HCT116 (cell line): Measurements from ENCODE around the gene OOSP1. TPM values are rescaled to one million over a fixed set of nuclear protein-coding genes. Genes with fewer than 3 reads are reported as not detected.

Source experiments
- ATAC-seq: fragments of 200-7000 bp; cut with Tn5 transposase; 2 replicates; pipeline ENCODE4 v1.9.1; 2020; ENCODE audit warnings: mild to moderate bottlenecking, moderate library complexity
- BruUV-seq: library from RNA; stranded (reverse); fragments of 400-500 nt; replicated peaks from 2 replicates; lab custom pipeline; 2021; lab: Mats Ljungman, UMichigan
- CTCF ChIA-PET: fragments of 300-600 bp; sonication (Branson Sonifier 250); formaldehyde crosslinking; loops from one replicate; lab custom pipeline; 2021; ENCODE audit warnings: antibody characterized with exemption; lab: Charles Lee
- POLR2A ChIA-PET: fragments of 300-600, 350-600 bp; sonication (Branson Sonifier 250); formaldehyde crosslinking; loops from one replicate; lab custom pipeline; 2021; ENCODE audit warnings: antibody characterized with exemption; lab: Charles Lee
- RAD21 ChIA-PET, 2 experiments: fragments of 300-600 bp; sonication (Branson Sonifier 250); formaldehyde crosslinking; loops; one replicate each; lab custom pipeline; 2023; ENCODE audit warnings: low total read pairs in 2 of 2; ENCODE audit not compliant: uncharacterized antibody in 2 of 2, unreplicated experiment in 2 of 2, low non-redundant PET in 1 of 2; lab: Charles Lee
- DNase-seq: peaks from one replicate; pipeline ENCODE4 v3.0.0-alpha.2; 2010; ENCODE audit warnings: low read depth, low spot score
- H2AFZ ChIP-seq: fragments of 200-600 bp; shearing (Covaris generic), sonication (generic); 2 replicates; pipeline ENCODE4 v1.6.1; 2017; ENCODE audit warnings: low read depth, mixed run types, mixed read lengths, antibody characterized with exemption, low read length; ENCODE audit not compliant: poor library complexity, severe bottlenecking
- H3K27ac ChIP-seq: 2 replicates; pipeline ENCODE4 v1.5.1; 2012; ENCODE audit warnings: low read depth, low read length
- H3K27me3 ChIP-seq: fragments of 200-600 bp; sonication (generic); 2 replicates; pipeline ENCODE4 v1.6.1; 2016; ENCODE audit warnings: mixed run types, low read length, mixed read lengths; ENCODE audit not compliant: insufficient read depth
- H3K36me3 ChIP-seq, 2 experiments: fragments of 200-500 bp in 1 of 2; fragments of 200-600 bp in 1 of 2; sonication (Bioruptor generic) in 1 of 2; sonication (generic) in 1 of 2; 2 replicates each; pipeline versions ENCODE4 v1.5.1 to v1.6.1; 2014 to 2016; ENCODE audit warnings: low read length in 2 of 2, inconsistent platforms in 1 of 2, mixed read lengths in 1 of 2, mixed run types in 1 of 2; ENCODE audit not compliant: insufficient read depth in 2 of 2, control insufficient read depth in 1 of 2
- H3K4me1 ChIP-seq, 2 experiments: fragments of 200-600 bp in 1 of 2; sonication (generic) in 1 of 2; 2 replicates each; pipeline versions ENCODE4 v1.5.1 to v1.6.1; 2012 to 2017; ENCODE audit warnings: low read length in 2 of 2, inconsistent platforms in 1 of 2, mild to moderate bottlenecking in 1 of 2, mixed read lengths in 1 of 2, mixed run types in 1 of 2, moderate library complexity in 1 of 2; ENCODE audit not compliant: insufficient read depth in 2 of 2, control insufficient read depth in 1 of 2
- H3K4me2 ChIP-seq: fragments of 200-600 bp; sonication (generic); 2 replicates; pipeline ENCODE4 v1.6.1; 2017; ENCODE audit warnings: mixed run types, low read length, mixed read lengths
- H3K4me3 ChIP-seq, 2 experiments: fragments of 200-600 bp in 1 of 2; sonication (generic) in 1 of 2; replicated peaks in 1 of 2; 2 replicates each; pipeline ENCODE4 v1.5.1; 2011 to 2016; ENCODE audit warnings: low read length in 2 of 2, control low read depth in 1 of 2, low read depth in 1 of 2, mild to moderate bottlenecking in 1 of 2, mixed read lengths in 1 of 2, mixed run types in 1 of 2
- H3K79me2 ChIP-seq: fragments of 200-600 bp; sonication (generic); 2 replicates; pipeline ENCODE4 v1.6.1; 2017; ENCODE audit warnings: mild to moderate bottlenecking, mixed run types, low read length, moderate library complexity, mixed read lengths; ENCODE audit not compliant: insufficient read depth
- H3K9ac ChIP-seq: fragments of 200-600 bp; sonication (generic); 2 replicates; pipeline ENCODE4 v1.6.1; 2016; ENCODE audit warnings: low read length, mixed read lengths
- H3K9me2 ChIP-seq: fragments of 200-600 bp; sonication (generic), shearing (Covaris generic); 2 replicates; pipeline ENCODE4 v1.6.1; 2017; ENCODE audit warnings: mixed run types, mild to moderate bottlenecking, moderate library complexity; ENCODE audit not compliant: insufficient read depth
- H3K9me3 ChIP-seq, 2 experiments: fragments of 200-500 bp in 1 of 2; fragments of 200-600 bp in 1 of 2; sonication (Bioruptor generic) in 1 of 2; sonication (generic) in 1 of 2; 2 replicates each; pipeline ENCODE4 v1.6.1; 2014 to 2017; ENCODE audit warnings: low read length in 2 of 2, mixed read lengths in 2 of 2, inconsistent platforms in 1 of 2, low read depth in 1 of 2, mild to moderate bottlenecking in 1 of 2, mixed run types in 1 of 2, moderate library complexity in 1 of 2; ENCODE audit not compliant: control insufficient read depth in 1 of 2, insufficient read depth in 1 of 2
- H4K20me1 ChIP-seq: fragments of 200-600 bp; sonication (generic), shearing (Covaris generic); 2 replicates; pipeline ENCODE4 v1.6.1; 2017; ENCODE audit warnings: mixed run types, mild to moderate bottlenecking, moderate library complexity; ENCODE audit not compliant: insufficient read depth
- CBX3 ChIP-seq: IDR thresholded peaks from 2 replicates; pipeline ENCODE4 v1.6.1; 2012; ENCODE audit warnings: low read depth
- CEBPB ChIP-seq: IDR thresholded peaks from 2 replicates; pipeline ENCODE4 v1.6.1; 2012; ENCODE audit warnings: low read depth
- EGR1 ChIP-seq: IDR thresholded peaks from 2 replicates; pipeline ENCODE4 v1.6.1; 2012; ENCODE audit warnings: low read depth
- EZH2 ChIP-seq: fragments of 200-600 bp; sonication (generic); IDR thresholded peaks from 2 replicates; pipeline ENCODE4 v1.6.1; 2017; ENCODE audit warnings: antibody characterized with exemption, mixed run types
- EZH2phosphoT487 ChIP-seq: fragments of 200-600 bp; IDR thresholded peaks from 2 replicates; pipeline ENCODE4 v1.6.1; 2018; ENCODE audit warnings: antibody characterized with exemption, borderline replicate concordance
- FOSL1 ChIP-seq: IDR thresholded peaks from 2 replicates; pipeline ENCODE4 v1.6.1; 2012; ENCODE audit warnings: low read depth
- JUND ChIP-seq: IDR thresholded peaks from 2 replicates; pipeline ENCODE4 v1.6.1; 2012
- POLR2A ChIP-seq: IDR thresholded peaks from 2 replicates; pipeline ENCODE4 v1.7.0; 2011; ENCODE audit warnings: borderline replicate concordance; ENCODE audit not compliant: insufficient read depth, insufficient read length; ENCODE audit errors: extremely low read depth
- RAD21 ChIP-seq: IDR thresholded peaks from 2 replicates; pipeline ENCODE4 v1.6.1; 2012; ENCODE audit warnings: low read depth, mild to moderate bottlenecking
- SIN3A ChIP-seq: IDR thresholded peaks from 2 replicates; pipeline ENCODE4 v1.6.1; 2012; ENCODE audit warnings: low read depth
- SP1 ChIP-seq: IDR thresholded peaks from 2 replicates; pipeline ENCODE4 v1.6.1; 2012; ENCODE audit warnings: low read depth
- TCF7L2 ChIP-seq: IDR thresholded peaks from 2 replicates; pipeline ENCODE4 v1.7.0; 2011; ENCODE audit warnings: borderline replicate concordance, inconsistent platforms; ENCODE audit not compliant: insufficient read depth, insufficient read length; ENCODE audit errors: extremely low read depth
- ZNF274 ChIP-seq: fragments of 200-500 bp; sonication (Bioruptor generic); IDR thresholded peaks from 2 replicates; pipeline ENCODE4 v1.6.1; 2014; ENCODE audit warnings: mild to moderate bottlenecking, low read depth, low read length, inconsistent platforms
- intact Hi-C: fragments of 100-400 bp; cut with micrococcal nuclease; formaldehyde crosslinking; loops from 2 replicates; pipeline ENCODE4 v1.10.0; 2022
- total RNA-seq: library from RNA; stranded (reverse); gene quantifications from one replicate; pipeline ENCODE4 v1.2.1, GENCODE V29; 2021; ENCODE audit not compliant: unreplicated experiment
- TF ChIP-seq, protein P1 (sequence below), 3 experiments: fragments of 200-600 bp in 1 of 3; sonication (generic) in 1 of 3; IDR thresholded peaks in 2 of 3; conservative IDR thresholded peaks in 1 of 3; 2 replicates each; pipeline ENCODE4 v1.5.1; 2012 to 2017; ENCODE audit warnings: low read depth in 2 of 3, low read length in 2 of 3, antibody characterized with exemption in 1 of 3, borderline replicate concordance in 1 of 3, control low read depth in 1 of 3, mild to moderate bottlenecking in 1 of 3, mixed read lengths in 1 of 3, mixed run types in 1 of 3, moderate library complexity in 1 of 3; ENCODE audit not compliant: insufficient read depth in 1 of 3
- TF ChIP-seq, protein P2 (sequence below): IDR thresholded peaks from 2 replicates; pipeline ENCODE4 v1.6.1; 2012; ENCODE audit warnings: low read depth
- TF ChIP-seq, protein P3 (sequence below): IDR thresholded peaks from 2 replicates; pipeline ENCODE4 v1.6.1; 2012

Gene OOSP1
- total RNA-seq, 1 experiment from 2014 or later, result not detected

DNA sequence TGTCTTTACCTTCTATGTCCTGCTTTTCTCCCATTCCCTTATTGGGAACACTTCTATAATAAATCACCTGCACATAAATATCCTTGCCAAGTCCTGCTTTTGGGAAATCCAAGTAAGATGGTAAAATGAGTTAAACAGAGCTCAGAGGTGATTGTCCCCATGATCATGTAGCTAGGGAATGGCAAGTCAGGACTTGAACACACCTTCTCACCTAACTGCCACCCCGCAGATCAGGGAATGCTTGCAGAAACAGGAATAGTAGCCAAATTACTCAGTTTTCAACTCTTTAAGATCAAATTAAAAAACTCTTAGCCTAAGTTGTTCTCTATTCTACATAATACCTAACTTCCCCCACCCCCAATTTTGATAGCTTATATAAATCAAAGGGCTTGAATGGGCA lies 43.6 kb upstream of the OOSP1 start (continued):
- no peak for TF ChIP-seq TCF7L2
- TF ChIP-seq EZH2phosphoT487, result no peak

DNA sequence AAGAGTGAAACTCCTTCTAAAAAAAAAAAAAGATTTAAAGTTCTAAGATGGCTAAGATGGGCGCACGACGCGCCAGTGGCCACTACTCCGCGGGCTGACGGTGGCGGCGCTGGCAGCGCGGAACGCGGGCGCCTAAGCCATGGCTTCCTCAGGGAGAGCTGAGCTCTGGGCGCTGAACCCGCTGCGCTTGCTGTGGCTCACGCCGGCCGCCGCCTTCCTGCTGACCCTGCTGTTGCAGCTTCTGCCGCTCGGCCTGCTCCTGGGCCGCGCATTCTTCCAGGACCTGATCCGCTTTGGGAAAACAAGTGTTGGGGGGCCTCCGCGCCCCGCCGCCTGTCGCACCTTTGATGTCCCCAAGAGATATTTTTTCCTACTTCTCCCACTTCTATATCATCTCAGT lies 40.2 kb upstream of the OOSP1 start:
- no peak for DNase-seq
- no peak for TF ChIP-seq EZH2
- no peak for TF ChIP-seq EGR1
- TF ChIP-seq CEBPB, result no peak
- no peak for TF ChIP-seq RAD21
- no peak for TF ChIP-seq SIN3A
- TF ChIP-seq POLR2A, result no peak
- no peak for TF ChIP-seq SP1
- TF ChIP-seq, protein P1, sequence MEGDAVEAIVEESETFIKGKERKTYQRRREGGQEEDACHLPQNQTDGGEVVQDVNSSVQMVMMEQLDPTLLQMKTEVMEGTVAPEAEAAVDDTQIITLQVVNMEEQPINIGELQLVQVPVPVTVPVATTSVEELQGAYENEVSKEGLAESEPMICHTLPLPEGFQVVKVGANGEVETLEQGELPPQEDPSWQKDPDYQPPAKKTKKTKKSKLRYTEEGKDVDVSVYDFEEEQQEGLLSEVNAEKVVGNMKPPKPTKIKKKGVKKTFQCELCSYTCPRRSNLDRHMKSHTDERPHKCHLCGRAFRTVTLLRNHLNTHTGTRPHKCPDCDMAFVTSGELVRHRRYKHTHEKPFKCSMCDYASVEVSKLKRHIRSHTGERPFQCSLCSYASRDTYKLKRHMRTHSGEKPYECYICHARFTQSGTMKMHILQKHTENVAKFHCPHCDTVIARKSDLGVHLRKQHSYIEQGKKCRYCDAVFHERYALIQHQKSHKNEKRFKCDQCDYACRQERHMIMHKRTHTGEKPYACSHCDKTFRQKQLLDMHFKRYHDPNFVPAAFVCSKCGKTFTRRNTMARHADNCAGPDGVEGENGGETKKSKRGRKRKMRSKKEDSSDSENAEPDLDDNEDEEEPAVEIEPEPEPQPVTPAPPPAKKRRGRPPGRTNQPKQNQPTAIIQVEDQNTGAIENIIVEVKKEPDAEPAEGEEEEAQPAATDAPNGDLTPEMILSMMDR (IDR thresholded peaks at IDR 0.05 in 2 of 3, conservative IDR thresholded peaks at IDR 0.05 in 1 of 3; ENCODE audit: borderline replicate concordance in 1 of 3, insufficient read depth in 1 of 3, low read depth in 2 of 3, low read length in 2 of 3), result no peak
- TF ChIP-seq, protein P2, sequence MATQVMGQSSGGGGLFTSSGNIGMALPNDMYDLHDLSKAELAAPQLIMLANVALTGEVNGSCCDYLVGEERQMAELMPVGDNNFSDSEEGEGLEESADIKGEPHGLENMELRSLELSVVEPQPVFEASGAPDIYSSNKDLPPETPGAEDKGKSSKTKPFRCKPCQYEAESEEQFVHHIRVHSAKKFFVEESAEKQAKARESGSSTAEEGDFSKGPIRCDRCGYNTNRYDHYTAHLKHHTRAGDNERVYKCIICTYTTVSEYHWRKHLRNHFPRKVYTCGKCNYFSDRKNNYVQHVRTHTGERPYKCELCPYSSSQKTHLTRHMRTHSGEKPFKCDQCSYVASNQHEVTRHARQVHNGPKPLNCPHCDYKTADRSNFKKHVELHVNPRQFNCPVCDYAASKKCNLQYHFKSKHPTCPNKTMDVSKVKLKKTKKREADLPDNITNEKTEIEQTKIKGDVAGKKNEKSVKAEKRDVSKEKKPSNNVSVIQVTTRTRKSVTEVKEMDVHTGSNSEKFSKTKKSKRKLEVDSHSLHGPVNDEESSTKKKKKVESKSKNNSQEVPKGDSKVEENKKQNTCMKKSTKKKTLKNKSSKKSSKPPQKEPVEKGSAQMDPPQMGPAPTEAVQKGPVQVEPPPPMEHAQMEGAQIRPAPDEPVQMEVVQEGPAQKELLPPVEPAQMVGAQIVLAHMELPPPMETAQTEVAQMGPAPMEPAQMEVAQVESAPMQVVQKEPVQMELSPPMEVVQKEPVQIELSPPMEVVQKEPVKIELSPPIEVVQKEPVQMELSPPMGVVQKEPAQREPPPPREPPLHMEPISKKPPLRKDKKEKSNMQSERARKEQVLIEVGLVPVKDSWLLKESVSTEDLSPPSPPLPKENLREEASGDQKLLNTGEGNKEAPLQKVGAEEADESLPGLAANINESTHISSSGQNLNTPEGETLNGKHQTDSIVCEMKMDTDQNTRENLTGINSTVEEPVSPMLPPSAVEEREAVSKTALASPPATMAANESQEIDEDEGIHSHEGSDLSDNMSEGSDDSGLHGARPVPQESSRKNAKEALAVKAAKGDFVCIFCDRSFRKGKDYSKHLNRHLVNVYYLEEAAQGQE, result no peak
- TF ChIP-seq ZNF274, result no peak
- no peak for TF ChIP-seq FOSL1
- TF ChIP-seq JUND, result no peak
- TF ChIP-seq CBX3, result no peak
- TF ChIP-seq, protein P3, sequence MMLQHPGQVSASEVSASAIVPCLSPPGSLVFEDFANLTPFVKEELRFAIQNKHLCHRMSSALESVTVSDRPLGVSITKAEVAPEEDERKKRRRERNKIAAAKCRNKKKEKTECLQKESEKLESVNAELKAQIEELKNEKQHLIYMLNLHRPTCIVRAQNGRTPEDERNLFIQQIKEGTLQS, result no peak
- no peak for TF ChIP-seq TCF7L2
- no peak for TF ChIP-seq EZH2phosphoT487
- TF ChIP-seq, all 23 proteins: peak for 0
- Histone ChIP-seq H4K20me1 (no peaks in the 10 kb centered on the region), H3K4me2 (no peak overlapping the region), H3K4me1 (peaks cover 7 to 20% of the 10 kb centered on the region in 2 experiments; a peak in 3 of 4 replicates), H3K27me3 (no peaks in the 10 kb centered on the region), H3K9ac (no peak overlapping the region), H2AFZ (no peak overlapping the region), H3K36me3 (no peaks in the 10 kb centered on the region), H3K9me2 (no peaks in the 10 kb centered on the region), H3K9me3 (no peaks in the 10 kb centered on the region), H3K27ac (no peak overlapping the region), H3K79me2 (no peaks in the 10 kb centered on the region), H3K4me3 (no peak overlapping the region)
- no TSS peak for BruUV-seq
- ChIA-PET POLR2A (no interaction called here), RAD21 (no interaction called here), CTCF (no interaction called here)
- intact Hi-C loops, result no loop called here
- no peak for ATAC-seq
